SK-N-SH (cell line): Measurements from ENCODE around the gene POLD4.

Experiments
- GABPA ChIP-seq: IDR thresholded peaks from 2 replicates; pipeline ENCODE4 v1.4.0; 2012; ENCODE audit warnings: low read depth, mild to moderate bottlenecking
- TAF1 ChIP-seq: IDR thresholded peaks from 2 replicates; pipeline ENCODE4 v1.6.1; 2012; ENCODE audit warnings: low read depth, mild to moderate bottlenecking, low read length, moderate library complexity, borderline replicate concordance

DNA sequence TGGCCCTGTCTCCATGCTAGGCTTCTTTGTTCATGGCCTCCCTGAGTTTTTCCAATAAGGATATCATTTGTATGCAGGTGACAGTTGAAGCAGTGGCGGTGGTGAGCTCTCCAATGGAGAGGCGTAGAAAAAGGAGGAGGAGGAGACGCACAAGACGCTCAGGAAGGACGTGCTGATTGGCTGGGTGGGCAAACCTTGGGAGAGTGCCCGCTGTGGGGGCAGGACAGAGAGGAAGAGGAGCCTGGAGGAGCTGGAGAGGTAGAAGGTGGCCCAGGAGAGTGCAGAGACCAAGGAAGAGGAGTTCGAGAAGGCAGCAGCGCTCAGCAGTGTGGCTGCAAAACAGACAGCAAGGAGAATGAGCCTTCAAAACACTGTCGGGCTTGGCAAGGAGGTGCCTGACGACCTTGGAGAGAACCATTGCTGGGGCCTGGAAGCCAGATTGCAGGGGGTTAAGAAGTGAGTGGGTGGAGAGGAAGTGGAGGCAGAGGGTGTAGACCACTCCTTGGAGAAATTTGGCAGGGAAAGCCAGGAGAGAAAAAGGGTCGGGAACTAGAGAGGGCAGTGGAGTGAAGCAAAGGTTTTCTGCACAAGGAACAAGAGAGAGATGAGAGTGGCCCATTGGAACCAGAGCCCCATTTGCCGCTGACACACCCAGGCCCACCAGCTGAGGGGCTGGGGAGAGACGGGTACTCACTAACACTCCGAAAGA lies 12.5 kb upstream of the POLD4 start:
- TF ChIP-seq GABPA (no peak), TAF1 (no peak)
